NCI-H82 (cell line): Measurements from ENCODE around the gene ANXA8L1.
"Not testable (repeated sequence)": the region's sequence is repeated elsewhere in the genome, so short reads cannot be mapped to it uniquely, and the experiment has no call there.

ENCODE experiments used
- DNase-seq: peaks from one replicate; lab custom pipeline; 2025; lab: John Stamatoyannopoulos, UW

ANXA8L1 gene, protein sequence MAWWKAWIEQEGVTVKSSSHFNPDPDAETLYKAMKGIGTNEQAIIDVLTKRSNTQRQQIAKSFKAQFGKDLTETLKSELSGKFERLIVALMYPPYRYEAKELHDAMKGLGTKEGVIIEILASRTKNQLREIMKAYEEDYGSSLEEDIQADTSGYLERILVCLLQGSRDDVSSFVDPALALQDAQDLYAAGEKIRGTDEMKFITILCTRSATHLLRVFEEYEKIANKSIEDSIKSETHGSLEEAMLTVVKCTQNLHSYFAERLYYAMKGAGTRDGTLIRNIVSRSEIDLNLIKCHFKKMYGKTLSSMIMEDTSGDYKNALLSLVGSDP

GRCh38 chr10:46375406-46375805 lies at the start of gene ANXA8L1:
TSS of gene ANXA8L1 (plus strand) at chr10:46375776. CDS start at chr10:46375852, 76 bp downstream.
- DNase-seq, result not testable (repeated sequence)

- DNase-seq, result no peak
These were observed 49.5 kb upstream of the ANXA8L1 start for GRCh38 chr10:46326066-46326465.

- DNase-seq, result no peak
These were observed 48.6 kb upstream of the ANXA8L1 start for GRCh38 chr10:46326971-46327370.

DNA sequence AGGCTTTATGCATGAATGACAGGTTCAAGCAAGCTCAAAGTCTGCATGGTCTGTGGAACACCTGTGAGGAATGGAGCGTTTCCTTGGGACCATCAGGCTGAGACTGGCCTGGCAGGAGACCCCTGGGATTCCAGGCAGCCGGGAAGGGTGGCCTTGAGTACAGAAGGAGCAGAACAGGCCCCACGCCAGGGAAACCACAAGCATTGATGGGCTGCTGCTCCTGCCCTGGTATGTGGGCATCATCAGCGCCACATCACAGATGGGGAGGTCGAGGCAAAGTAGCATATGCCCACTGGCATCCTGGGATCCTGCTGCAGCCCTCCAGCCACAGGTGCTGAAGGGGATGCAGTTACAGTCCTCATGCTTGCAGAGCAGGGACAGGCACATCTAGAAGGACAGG lies 47.9 kb upstream of the ANXA8L1 start:
- DNase-seq, result no peak

- no peak for DNase-seq
These were observed 46.5 kb upstream of the ANXA8L1 start for GRCh38 chr10:46328853-46329689.

GRCh38 chr10:46329690-46330016 lies 45.9 kb upstream of the ANXA8L1 start:
- no peak for DNase-seq

DNA sequence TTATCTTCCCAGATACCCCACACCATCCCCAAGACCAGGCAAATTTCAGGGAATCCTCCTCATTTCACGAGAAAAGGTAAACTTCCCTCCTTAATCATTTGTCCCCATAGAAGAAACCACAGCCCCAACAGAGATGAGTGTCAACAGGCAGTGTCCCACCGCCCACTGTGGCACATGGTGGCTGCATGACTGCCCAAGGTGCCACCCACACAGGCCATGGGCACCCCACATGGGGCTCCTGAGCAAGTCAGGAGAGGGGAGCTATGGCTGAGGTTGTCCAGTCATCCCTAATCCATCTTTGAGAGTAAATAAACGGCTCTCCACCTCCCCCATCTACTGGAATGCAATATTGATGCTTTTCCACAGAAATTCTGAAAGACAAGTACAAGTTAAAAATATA lies 44.7 kb upstream of the ANXA8L1 start:
- no peak for DNase-seq

DNA sequence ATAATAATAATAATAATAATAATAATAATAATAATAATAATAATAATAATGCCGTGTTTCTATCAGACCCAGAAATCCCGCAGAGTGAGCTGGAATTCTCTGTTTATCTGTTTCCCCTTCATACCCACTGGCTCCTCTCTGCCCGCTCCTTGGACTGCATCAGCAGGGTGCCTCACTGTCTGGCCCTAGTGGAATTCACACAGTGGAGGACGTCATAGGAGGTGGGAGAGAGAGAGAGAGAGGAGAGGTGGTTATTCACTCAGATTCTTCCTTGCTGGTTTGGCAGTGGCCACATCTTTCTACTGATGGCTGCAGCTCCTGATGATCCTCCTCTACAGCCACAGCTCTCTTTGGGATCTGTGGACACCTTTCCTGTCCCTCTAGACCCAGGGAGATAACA lies 10.1 kb upstream of the ANXA8L1 start:
- DNase-seq, result not testable (repeated sequence)

DNA sequence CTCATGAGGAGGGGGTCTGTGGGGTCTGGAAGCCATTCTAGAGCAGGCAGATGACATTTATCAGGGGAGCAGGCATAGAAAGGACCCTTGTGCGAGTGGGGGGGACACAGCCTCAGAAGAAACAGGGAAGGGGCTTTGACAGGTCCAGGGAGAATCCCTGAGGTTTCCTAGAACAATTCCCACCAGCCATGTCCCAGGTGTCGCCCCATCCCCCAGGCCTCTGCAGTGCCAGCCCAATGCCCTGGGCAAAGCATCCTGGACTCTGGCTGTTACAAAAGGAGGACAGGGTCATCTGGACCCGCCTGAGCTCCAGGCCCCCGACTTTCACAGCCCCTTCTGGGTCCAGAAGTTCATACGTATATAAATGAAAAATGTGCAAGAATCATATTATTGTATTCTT lies 8.4 kb upstream of the ANXA8L1 start:
- not testable (repeated sequence) for DNase-seq

DNA sequence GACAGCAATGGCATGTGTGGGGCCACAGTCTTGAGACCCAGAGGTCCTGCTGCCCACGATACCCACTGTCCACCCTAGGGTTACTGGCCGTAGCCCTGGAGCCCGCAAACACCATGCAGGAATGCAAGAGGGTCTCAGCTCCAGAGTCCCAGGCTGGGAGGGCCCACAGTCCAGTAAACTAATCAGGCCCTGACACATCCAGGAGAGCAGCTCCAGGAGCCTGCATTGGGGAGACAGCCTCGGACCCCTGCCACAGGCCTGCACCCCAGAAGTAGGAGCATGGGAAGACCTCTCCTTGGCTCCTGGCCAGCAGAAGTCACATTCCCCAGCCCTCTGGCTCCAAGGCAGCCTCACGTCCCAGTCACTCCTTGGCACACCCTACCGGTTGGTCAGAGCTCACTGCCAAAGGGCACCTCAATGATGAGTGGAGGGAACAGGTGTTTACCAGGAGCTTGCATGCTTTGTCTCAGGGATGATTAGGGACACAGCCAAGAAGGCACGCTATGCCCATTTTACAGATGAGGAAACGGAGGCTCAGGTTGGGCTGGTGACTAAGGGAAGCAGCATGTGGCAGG lies 7.8 kb upstream of the ANXA8L1 start:
- DNase-seq, result not testable (repeated sequence)

DNA sequence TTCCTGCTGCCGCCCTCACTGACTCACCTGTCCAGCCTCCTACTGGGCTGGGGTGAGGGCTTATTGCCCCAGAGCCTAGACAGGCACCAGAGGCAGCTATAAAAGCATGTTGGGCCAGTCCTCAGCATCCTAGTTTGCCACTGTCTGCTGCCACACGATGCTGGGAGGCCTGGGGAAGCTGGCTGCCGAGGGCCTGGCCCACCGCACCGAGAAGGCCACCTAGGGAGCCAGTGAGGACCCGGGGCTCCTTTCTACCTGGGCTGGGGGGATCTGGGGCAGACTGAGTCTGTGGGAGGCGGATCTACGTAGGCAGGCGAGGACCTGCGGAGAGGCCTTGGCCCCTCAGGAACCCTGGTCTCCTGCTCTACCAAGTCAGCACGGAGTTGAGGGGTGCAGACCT lies 6.6 kb upstream of the ANXA8L1 start:
- not testable (repeated sequence) for DNase-seq

GRCh38 chr10:46374410-46374809 lies 1.2 kb upstream of the ANXA8L1 start:
- not testable (repeated sequence) for DNase-seq

DNA sequence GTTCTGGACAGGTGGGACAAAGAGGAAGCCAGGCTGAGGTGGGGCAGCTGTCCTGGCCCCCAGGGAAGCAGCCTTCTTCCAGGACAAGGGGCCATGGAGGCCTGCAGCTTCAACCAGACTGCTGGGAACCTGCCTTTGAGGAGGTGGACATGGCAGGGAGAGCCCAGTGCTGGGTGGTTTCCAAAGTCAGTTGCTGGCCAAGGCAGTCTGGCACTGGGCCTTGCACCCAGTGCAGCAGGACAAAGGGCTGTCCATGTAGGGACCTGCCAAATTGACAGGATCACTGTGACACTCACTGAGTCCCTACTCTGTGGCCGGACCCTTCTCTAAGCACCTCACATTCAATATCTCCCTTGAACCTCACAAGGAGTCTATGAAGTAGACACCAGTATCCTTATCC lies 1.4 kb downstream of the ANXA8L1 start:
- DNase-seq, result not testable (repeated sequence)

DNA sequence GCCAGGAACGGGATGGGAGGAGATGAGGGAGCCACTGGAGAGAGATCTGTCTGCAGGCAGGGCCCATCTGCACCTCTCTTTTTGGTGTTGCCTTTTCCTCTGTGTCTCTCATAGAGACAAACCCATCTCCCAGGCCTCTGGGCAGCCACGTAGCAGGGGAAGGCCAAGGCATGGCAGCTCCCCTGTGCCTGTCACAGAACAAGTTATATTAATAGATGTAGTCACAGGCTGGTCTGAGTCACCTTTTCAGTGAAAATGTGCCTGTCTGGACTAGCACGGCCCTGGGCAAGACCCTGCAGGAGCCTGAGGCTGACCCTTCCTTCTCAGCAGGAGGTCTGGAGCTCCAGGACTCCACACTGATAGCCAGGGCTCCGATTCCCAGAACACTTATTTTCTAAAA lies 2.1 kb downstream of the ANXA8L1 start:
- DNase-seq, result not testable (repeated sequence)

DNA sequence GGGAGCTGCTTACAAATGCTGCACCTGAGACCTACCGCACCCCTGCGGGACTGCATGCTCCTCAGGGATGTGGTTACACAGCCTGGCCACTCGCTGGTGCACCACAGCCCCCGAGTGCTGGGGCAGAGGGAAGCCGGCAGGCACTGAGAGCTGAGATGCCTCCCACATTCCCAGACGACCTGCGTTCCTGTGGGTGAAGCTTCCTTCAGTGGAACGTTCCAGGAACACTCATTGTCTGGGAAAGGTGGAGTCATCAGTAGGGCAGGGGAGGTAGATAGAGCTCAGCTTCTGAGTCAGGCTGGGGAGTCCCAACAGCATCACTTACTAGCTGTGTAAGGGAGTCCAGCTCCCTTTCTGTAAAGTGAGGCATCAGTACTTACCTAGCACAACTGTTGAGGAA lies 2.5 kb downstream of the ANXA8L1 start:
- DNase-seq, result not testable (repeated sequence)

DNA sequence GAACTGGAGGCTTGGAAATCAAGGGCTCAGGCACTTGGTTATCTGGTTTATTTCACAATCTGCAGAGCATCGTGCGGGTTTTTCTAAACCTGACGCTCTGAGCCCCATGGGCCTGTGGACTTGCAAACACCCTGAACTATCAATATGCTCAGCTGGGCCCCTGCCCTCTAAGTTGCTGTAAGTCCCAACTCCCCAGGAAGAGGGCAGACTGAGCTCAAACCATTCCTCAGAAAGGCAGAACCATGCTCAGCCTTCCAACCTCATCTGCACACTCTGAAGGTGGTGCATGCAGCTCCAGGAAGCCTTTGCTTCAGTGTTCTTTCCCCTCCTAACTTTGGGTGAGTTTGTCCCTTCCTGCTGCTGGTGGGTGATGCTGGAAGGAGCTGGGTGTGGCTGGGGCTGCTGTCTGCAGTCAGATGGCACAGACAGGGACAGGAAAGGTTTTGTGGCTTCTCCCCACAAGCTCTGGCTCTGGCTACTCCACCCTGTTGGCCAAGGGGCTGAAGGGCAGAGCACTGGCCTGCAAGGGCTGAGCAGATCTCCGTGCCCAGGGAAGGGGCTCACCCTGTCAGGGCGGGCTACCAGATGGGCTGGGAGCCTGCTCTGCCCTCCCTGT lies 3.8 kb downstream of the ANXA8L1 start:
- not testable (repeated sequence) for DNase-seq

DNA sequence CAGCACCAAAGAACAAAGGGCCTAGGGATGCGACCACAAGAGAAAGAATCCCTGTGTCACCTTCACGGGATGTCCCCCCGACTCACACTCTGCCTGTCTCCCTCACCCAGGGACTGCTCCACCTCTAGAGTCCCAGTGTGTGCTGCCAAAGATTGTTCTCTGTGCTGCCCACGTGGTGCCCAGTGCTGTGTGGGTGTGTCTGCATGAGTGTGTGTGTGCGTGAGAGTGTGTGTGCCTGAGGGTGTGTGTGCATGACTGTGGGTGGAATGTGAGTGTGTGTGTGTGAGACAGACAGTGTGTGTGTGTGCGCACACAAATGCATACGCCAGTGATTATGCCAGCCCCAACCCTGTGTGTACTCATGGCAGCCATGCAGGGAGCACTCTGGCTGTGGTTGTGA lies 10.3 kb downstream of the ANXA8L1 start:
- not testable (repeated sequence) for DNase-seq

GRCh38 chr10:46386694-46387093 lies 11.1 kb downstream of the ANXA8L1 start:
- DNase-seq, result not testable (repeated sequence)

- DNase-seq, result not testable (repeated sequence)
These were observed 11.8 kb downstream of the ANXA8L1 start for GRCh38 chr10:46387309-46387902.

DNA sequence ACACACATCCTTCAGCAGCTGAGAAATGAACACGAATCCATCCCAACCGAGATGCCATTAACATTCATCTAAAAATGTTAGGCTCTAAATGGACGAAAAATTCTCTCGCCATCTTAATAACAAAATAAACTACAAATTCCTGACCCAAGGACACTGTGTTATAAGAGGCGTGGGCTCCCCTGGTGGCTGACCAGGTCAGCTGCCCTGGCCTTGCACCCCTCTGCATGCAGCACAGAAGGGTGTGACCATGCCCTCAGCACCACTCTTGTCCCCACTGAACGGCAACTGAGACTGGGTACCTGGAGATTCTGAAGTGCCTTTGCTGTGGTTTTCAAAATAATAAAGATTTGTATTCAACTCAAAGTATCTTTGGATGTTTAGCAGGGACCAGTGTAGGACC lies 15.8 kb downstream of the ANXA8L1 start:
- DNase-seq, result not testable (repeated sequence)

DNA sequence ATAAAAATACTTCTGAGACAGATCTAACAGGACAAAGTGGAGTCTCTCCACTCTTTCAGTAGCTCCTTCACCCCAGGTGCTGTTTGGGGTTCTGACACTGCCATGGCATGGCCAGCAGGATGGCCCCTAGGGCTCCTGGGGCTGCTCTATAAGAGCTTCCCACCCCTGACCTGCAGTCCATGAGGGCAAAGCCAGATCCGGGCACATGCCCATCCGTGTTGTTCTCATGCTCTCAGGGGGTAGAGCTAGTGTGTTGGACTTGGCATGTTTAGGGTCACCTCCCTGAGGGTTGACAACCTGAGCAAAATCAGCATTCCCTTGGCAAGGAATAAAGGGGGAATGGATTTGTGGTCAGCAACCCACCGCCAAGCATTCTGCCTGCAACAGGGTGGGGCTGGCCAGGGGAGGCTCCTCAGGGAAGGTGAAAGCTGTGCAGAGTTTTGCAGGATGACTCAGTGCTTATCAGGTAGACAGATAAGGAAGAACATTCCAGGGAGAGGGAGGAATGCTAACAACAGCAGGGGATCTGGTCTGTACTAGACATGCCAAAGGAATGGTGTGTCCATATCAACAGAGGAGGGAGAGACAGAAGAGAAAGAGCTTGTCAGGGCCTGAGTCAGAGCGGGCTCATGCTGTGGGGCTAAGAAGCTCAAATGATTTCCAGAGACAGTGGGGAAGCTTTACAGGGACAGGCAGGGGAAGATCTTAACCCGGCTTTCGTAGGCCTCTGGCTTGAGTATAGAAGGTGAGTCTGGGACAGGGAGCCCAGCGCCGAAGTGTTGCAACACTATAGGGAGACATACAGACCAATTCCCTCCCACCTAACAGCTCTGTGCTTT lies 21.1 kb downstream of the ANXA8L1 start:
- DNase-seq, result not testable (repeated sequence)
